Measurements from ENCODE around the gene PLAC8. TPM values are rescaled to one million over a fixed set of nuclear protein-coding genes. Genes with fewer than 3 reads are reported as not detected.

PLAC8 gene
- total RNA-seq, 1 experiment from 2014 or later, result 3.3 TPM

- peak; percentile 78 for DNase-seq (ENCODE audit: unreplicated experiment)
- Mint-ChIP-seq H3K4me3 (ENCODE audit: unreplicated experiment) (no peak overlapping the region), H3K9me3 (ENCODE audit: unreplicated experiment) (no peaks in the 10 kb centered on the region), H3K27ac (ENCODE audit: low read depth, unreplicated experiment) (no peak overlapping the region), H3K4me1 (ENCODE audit: insufficient read depth, unreplicated experiment) (peaks cover 27% of the 10 kb centered on the region), H3K27me3 (ENCODE audit: insufficient read depth, unreplicated experiment) (no peaks in the 10 kb centered on the region), H3K36me3 (ENCODE audit: insufficient read depth, unreplicated experiment) (peaks cover 49% of the 10 kb centered on the region)
- TF ChIP-seq, protein P1, sequence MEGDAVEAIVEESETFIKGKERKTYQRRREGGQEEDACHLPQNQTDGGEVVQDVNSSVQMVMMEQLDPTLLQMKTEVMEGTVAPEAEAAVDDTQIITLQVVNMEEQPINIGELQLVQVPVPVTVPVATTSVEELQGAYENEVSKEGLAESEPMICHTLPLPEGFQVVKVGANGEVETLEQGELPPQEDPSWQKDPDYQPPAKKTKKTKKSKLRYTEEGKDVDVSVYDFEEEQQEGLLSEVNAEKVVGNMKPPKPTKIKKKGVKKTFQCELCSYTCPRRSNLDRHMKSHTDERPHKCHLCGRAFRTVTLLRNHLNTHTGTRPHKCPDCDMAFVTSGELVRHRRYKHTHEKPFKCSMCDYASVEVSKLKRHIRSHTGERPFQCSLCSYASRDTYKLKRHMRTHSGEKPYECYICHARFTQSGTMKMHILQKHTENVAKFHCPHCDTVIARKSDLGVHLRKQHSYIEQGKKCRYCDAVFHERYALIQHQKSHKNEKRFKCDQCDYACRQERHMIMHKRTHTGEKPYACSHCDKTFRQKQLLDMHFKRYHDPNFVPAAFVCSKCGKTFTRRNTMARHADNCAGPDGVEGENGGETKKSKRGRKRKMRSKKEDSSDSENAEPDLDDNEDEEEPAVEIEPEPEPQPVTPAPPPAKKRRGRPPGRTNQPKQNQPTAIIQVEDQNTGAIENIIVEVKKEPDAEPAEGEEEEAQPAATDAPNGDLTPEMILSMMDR (IDR thresholded peaks at IDR 0.05; ENCODE audit: unreplicated experiment), result peak; percentile 49
- CTCF ChIA-PET, result interaction anchor here (0.6 to 6.5 kb wide), 38 partner anchors 8 to 294 kb away, joined by 3 to 85 read pairs (median 4); partner anchors contain the start of genes COQ2 and PLAC8
- BruUV-seq (replicated peaks), result no TSS peak
- POLR2A ChIA-PET, result interaction anchor here (0.7 to 1.9 kb wide), 8 partner anchors 36 to 607 kb away, joined by 3 to 7 read pairs (median 4); no protein-coding TSS in a partner anchor
- intact Hi-C loops (cut with micrococcal nuclease), result loop anchor here (1.0 kb wide), 3 partner anchors 179 to 208 kb away; no protein-coding TSS in a partner anchor
These were observed 40.3 kb downstream of the PLAC8 start for GRCh38 chr4:83074086-83074704.

DNA sequence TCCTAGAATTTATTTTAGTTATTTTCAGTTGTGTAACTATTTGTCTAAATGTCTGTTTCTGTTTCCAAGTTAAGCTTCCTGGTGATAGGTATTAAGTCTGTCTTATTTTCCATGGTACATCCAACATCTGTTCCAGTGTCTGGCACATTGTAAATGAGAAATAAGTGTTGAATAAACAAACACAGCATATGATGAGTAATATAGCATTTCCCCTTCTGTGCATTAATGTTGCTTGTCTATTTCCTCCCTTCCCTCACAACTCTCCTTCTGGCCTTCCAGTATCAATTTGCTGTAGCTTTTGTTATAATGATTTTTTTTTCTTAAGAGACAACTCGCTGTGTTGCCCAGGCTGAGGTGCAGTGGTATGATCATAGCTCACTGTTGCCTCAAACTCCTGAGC lies 43.4 kb downstream of the PLAC8 start:
- CTCF ChIA-PET, result interaction anchor here (0.6 to 6.5 kb wide), 7 partner anchors 15 to 502 kb away, joined by 3 to 78 read pairs (median 10); partner anchors contain the start of gene COQ2
- intact Hi-C loops (cut with micrococcal nuclease), result no loop called here
- no TSS peak for BruUV-seq (replicated peaks)
- POLR2A ChIA-PET, result interaction anchor here (0.8 to 1.2 kb wide), 3 partner anchors 32 to 189 kb away, joined by 3 to 4 read pairs (median 3); no protein-coding TSS in a partner anchor
- TF ChIP-seq, protein P1 (IDR thresholded peaks at IDR 0.05; ENCODE audit: unreplicated experiment), result no peak
- Mint-ChIP-seq H3K4me1 (ENCODE audit: insufficient read depth, unreplicated experiment) (peaks cover 33% of the 10 kb centered on the region), H3K36me3 (ENCODE audit: insufficient read depth, unreplicated experiment) (peaks cover 53% of the 10 kb centered on the region), H3K9me3 (ENCODE audit: unreplicated experiment) (no peaks in the 10 kb centered on the region), H3K27ac (ENCODE audit: low read depth, unreplicated experiment) (peak overlapping the region; percentile 8), H3K27me3 (ENCODE audit: insufficient read depth, unreplicated experiment) (no peaks in the 10 kb centered on the region), H3K4me3 (ENCODE audit: unreplicated experiment) (no peak overlapping the region)
- peak; percentile 60 for DNase-seq (ENCODE audit: unreplicated experiment)

DNA sequence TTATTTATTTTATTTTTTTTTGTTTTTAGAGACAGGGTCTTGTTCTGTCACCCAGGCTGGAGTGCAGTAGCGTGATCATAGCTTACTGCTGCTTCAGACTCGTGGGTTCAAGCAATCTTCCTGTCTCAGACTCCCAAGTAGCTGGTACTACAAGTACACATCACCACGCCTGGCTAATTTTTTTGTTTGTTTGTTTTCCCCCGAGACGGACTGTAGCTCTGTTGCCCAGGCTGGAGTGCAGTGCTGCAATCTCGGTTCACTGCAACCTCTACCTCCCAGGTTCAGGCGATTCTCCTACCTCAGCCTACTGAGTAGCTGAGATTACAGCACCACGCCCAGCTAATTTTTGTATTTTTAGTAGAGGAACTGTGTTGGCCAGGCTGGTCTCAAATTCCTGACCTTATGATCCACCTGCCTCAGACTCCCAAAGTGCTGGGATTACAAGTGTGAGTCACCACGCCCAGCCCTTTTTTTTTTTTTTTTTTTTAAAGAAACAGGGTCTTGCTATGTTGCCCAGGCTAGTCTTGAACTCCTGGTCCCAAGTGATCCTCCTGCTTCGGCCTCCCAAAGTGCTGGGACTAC lies 47.4 kb downstream of the PLAC8 start:
- Mint-ChIP-seq H3K36me3 (ENCODE audit: insufficient read depth, unreplicated experiment) (peaks cover 77% of the 10 kb centered on the region), H3K4me3 (ENCODE audit: unreplicated experiment) (peak overlapping the region; percentile 45), H3K4me1 (ENCODE audit: insufficient read depth, unreplicated experiment) (peaks cover 31% of the 10 kb centered on the region), H3K9me3 (ENCODE audit: unreplicated experiment) (no peaks in the 10 kb centered on the region), H3K27me3 (ENCODE audit: insufficient read depth, unreplicated experiment) (no peaks in the 10 kb centered on the region), H3K27ac (ENCODE audit: low read depth, unreplicated experiment) (peak overlapping the region; percentile 76)
- TF ChIP-seq, protein P1 (IDR thresholded peaks at IDR 0.05; ENCODE audit: unreplicated experiment), result no peak
- CTCF ChIA-PET, result interaction anchor here (0.6 to 1.2 kb wide), 3 partner anchors 190 to 215 kb away, joined by 3 to 6 read pairs (median 3); no protein-coding TSS in a partner anchor
- intact Hi-C loops (cut with micrococcal nuclease), result no loop called here
- BruUV-seq (replicated peaks), result no TSS peak
- DNase-seq (ENCODE audit: unreplicated experiment), result peak; percentile 53
- POLR2A ChIA-PET, result interaction anchor here (0.5 to 1.8 kb wide), 7 partner anchors 8 to 782 kb away, joined by 3 to 5 read pairs (median 3); partner anchors contain the start of gene COPS4

- Mint-ChIP-seq H3K4me3 (ENCODE audit: unreplicated experiment) (no peak overlapping the region), H3K9me3 (ENCODE audit: unreplicated experiment) (no peaks in the 10 kb centered on the region), H3K27ac (ENCODE audit: low read depth, unreplicated experiment) (no peak overlapping the region), H3K36me3 (ENCODE audit: insufficient read depth, unreplicated experiment) (peaks cover 87% of the 10 kb centered on the region), H3K4me1 (ENCODE audit: insufficient read depth, unreplicated experiment) (peaks cover 19% of the 10 kb centered on the region), H3K27me3 (ENCODE audit: insufficient read depth, unreplicated experiment) (no peaks in the 10 kb centered on the region)
- no peak for DNase-seq (ENCODE audit: unreplicated experiment)
- BruUV-seq (replicated peaks), result no TSS peak
- TF ChIP-seq, protein P1 (IDR thresholded peaks at IDR 0.05; ENCODE audit: unreplicated experiment), result no peak
- POLR2A ChIA-PET, result no interaction called here
- CTCF ChIA-PET, result no interaction called here
- intact Hi-C loops (cut with micrococcal nuclease), result no loop called here
These were observed 49.3 kb downstream of the PLAC8 start for GRCh38 chr4:83065266-83065665.

Measured in MCF 10A (cell line).